Neural progenitor cell (in vitro differentiated cells): ENCODE results near the gene DNAJC1. TPM values are rescaled to one million over a fixed set of nuclear protein-coding genes. Genes with fewer than 3 reads are reported as not detected.

Experiments used
- DNase-seq: peaks from one replicate; pipeline ENCODE4 v3.0.0-alpha.2; 2016; ENCODE audit warnings: low spot score
- H2AFZ ChIP-seq: fragments of 200-600 bp; sonication (generic); replicated peaks from 2 replicates; pipeline ENCODE4 v1.6.1; 2016; ENCODE audit warnings: antibody characterized with exemption
- H3F3A ChIP-seq: fragments of 200-600 bp; sonication (generic); 2 replicates; pipeline ENCODE4 v1.6.1; 2016; ENCODE audit warnings: antibody characterized with exemption, low read depth
- H3K27ac ChIP-seq: fragments of 200-600 bp; sonication (generic); 2 replicates; pipeline ENCODE4 v1.5.1; 2016; ENCODE audit warnings: mild to moderate bottlenecking
- H3K27me3 ChIP-seq: fragments of 200-600 bp; sonication (generic); 2 replicates; pipeline ENCODE4 v1.6.1; 2016; ENCODE audit warnings: mild to moderate bottlenecking, moderate library complexity
- H3K36me3 ChIP-seq: fragments of 200-600 bp; sonication (generic); 2 replicates; pipeline ENCODE4 v1.5.1; 2016
- H3K4me1 ChIP-seq: fragments of 200-600 bp; sonication (generic); 2 replicates; pipeline ENCODE4 v1.6.1; 2016; ENCODE audit warnings: mixed run types
- H3K4me2 ChIP-seq: fragments of 200-600 bp; sonication (generic); 2 replicates; pipeline ENCODE4 v1.6.1; 2016
- H3K4me3 ChIP-seq: fragments of 200-600 bp; sonication (generic); 2 replicates; pipeline ENCODE4 v1.5.1; 2016
- H3K79me2 ChIP-seq: fragments of 200-600 bp; sonication (generic); 2 replicates; pipeline ENCODE4 v1.6.1; 2016; ENCODE audit warnings: low read depth
- H3K9ac ChIP-seq: fragments of 200-600 bp; sonication (generic); 2 replicates; pipeline ENCODE4 v1.6.1; 2016
- H3K9me3 ChIP-seq: fragments of 200-600 bp; sonication (generic); 2 replicates; pipeline ENCODE4 v1.5.1; 2016; ENCODE audit warnings: low read depth
- H4K20me1 ChIP-seq: fragments of 200-600 bp; sonication (generic); 2 replicates; pipeline ENCODE4 v1.6.1; 2016; ENCODE audit warnings: low read depth
- H3K27ac Mint-ChIP-seq: 3 replicates; pipeline ENCODE4 v1.8.0; 2021; ENCODE audit warnings: mixed read lengths
- H3K27me3 Mint-ChIP-seq: 2 replicates; pipeline ENCODE4 v1.8.0; 2022; ENCODE audit warnings: low read depth, mild to moderate bottlenecking, inconsistent platforms, moderate library complexity, mixed read lengths; ENCODE audit not compliant: insufficient read depth
- H3K36me3 Mint-ChIP-seq: 3 replicates; pipeline ENCODE4 v1.8.0; 2021; ENCODE audit warnings: mixed read lengths
- H3K4me1 Mint-ChIP-seq: 3 replicates; pipeline ENCODE4 v1.8.0; 2021; ENCODE audit warnings: mixed read lengths
- H3K4me3 Mint-ChIP-seq: 3 replicates; pipeline ENCODE4 v1.8.0; 2021; ENCODE audit warnings: mild to moderate bottlenecking, moderate library complexity, mixed read lengths
- H3K9me3 Mint-ChIP-seq: 3 replicates; pipeline ENCODE4 v1.8.0; 2020; ENCODE audit warnings: mixed read lengths
- CTCF ChIP-seq: fragments of 200-600 bp; sonication (generic); IDR thresholded peaks from 2 replicates; pipeline ENCODE4 v1.5.1; 2017; ENCODE audit warnings: antibody characterized with exemption, mild to moderate bottlenecking
- EZH2 ChIP-seq: fragments of 200-600 bp; sonication (generic); IDR thresholded peaks from 2 replicates; pipeline ENCODE4 v1.6.1; 2017; ENCODE audit warnings: antibody characterized with exemption, mild to moderate bottlenecking, moderate library complexity
- EZH2phosphoT487 ChIP-seq: fragments of 200-600 bp; sonication (generic); IDR thresholded peaks from 2 replicates; pipeline ENCODE4 v1.6.1; 2017; ENCODE audit warnings: antibody characterized with exemption
- total RNA-seq: library from RNA; depleted of rRNA; stranded (reverse); fragments of >200 nt; gene quantifications from 2 replicates; pipeline ENCODE4 v1.2.3, GENCODE V29; 2015; ENCODE audit warnings: low replicate concordance

Gene DNAJC1
- total RNA-seq, 1 donor from 2014 or later, result 55.3 TPM

- peak overlapping the region; percentile 13 for H3K4me3 ChIP-seq
- H3K4me3 Mint-ChIP-seq, result no peak overlapping the region
- TF ChIP-seq EZH2 (no peak), EZH2phosphoT487 (no peak), CTCF (no peak)
Observed at GRCh38 chr10:21912625-21913024, 90.9 kb downstream of the DNAJC1 start.

GRCh38 chr10:21910798-21911197 is 92.7 kb downstream of the DNAJC1 start:
- DNase-seq, result no peak
- H2AFZ ChIP-seq, result no peak overlapping the region
- H3K4me1 Mint-ChIP-seq, result peaks cover 34% of the 10 kb centered on the region
- H3K27ac ChIP-seq, result no peak overlapping the region
- H3K4me2 ChIP-seq, result no peak overlapping the region
- no peak overlapping the region for H3K4me3 Mint-ChIP-seq
- no peaks in the 10 kb centered on the region for H3K79me2 ChIP-seq
- peaks cover 4% of the 10 kb centered on the region for H4K20me1 ChIP-seq
- H3K9me3 Mint-ChIP-seq, result no peaks in the 10 kb centered on the region
- H3K4me3 ChIP-seq, result no peak overlapping the region
- peaks cover 21% of the 10 kb centered on the region for H3K4me1 ChIP-seq
- H3K9me3 ChIP-seq, result no peaks in the 10 kb centered on the region
- H3K27me3 Mint-ChIP-seq, result no peaks in the 10 kb centered on the region
- no peak overlapping the region for H3K9ac ChIP-seq
- H3K36me3 Mint-ChIP-seq, result peaks cover 8% of the 10 kb centered on the region
- H3K27ac Mint-ChIP-seq, result no peak overlapping the region
- H3K36me3 ChIP-seq, result no peaks in the 10 kb centered on the region
- TF ChIP-seq EZH2 (no peak), CTCF (no peak), EZH2phosphoT487 (no peak)
- H3F3A ChIP-seq, result peaks cover 16% of the 10 kb centered on the region
- H3K27me3 ChIP-seq, result no peaks in the 10 kb centered on the region

More at GRCh38 chr10:21912625-21913024, 90.9 kb downstream of the DNAJC1 start:
- Histone ChIP-seq H3K36me3 (no peaks in the 10 kb centered on the region), H2AFZ (no peak overlapping the region), H3K27ac (peak overlapping the region; percentile 85), H3K4me2 (peak overlapping the region; percentile 70), H3F3A (peaks cover 16% of the 10 kb centered on the region), H3K9me3 (no peaks in the 10 kb centered on the region), H3K4me1 (peaks cover 21% of the 10 kb centered on the region), H3K79me2 (no peaks in the 10 kb centered on the region), H4K20me1 (peaks cover 4% of the 10 kb centered on the region), H3K9ac (no peak overlapping the region), H3K27me3 (no peaks in the 10 kb centered on the region)
- DNase-seq, result peak; percentile 57
- Mint-ChIP-seq H3K27ac (peak overlapping the region; percentile 89), H3K4me1 (peaks cover 36% of the 10 kb centered on the region), H3K36me3 (peaks cover 11% of the 10 kb centered on the region), H3K27me3 (no peaks in the 10 kb centered on the region), H3K9me3 (no peaks in the 10 kb centered on the region)

- Histone ChIP-seq H3K9me3 (no peaks in the 10 kb centered on the region), H3K4me2 (no peak overlapping the region), H3K27ac (no peak overlapping the region), H3F3A (peaks cover 4% of the 10 kb centered on the region), H3K4me1 (peaks cover 6% of the 10 kb centered on the region), H3K79me2 (no peaks in the 10 kb centered on the region), H3K27me3 (no peaks in the 10 kb centered on the region), H3K36me3 (no peaks in the 10 kb centered on the region), H4K20me1 (peaks cover 4% of the 10 kb centered on the region), H3K4me3 (no peak overlapping the region), H3K9ac (no peak overlapping the region), H2AFZ (no peak overlapping the region)
- Mint-ChIP-seq H3K36me3 (peaks cover 16% of the 10 kb centered on the region), H3K27ac (no peak overlapping the region), H3K27me3 (no peaks in the 10 kb centered on the region), H3K9me3 (no peaks in the 10 kb centered on the region), H3K4me3 (no peak overlapping the region), H3K4me1 (peaks cover 11% of the 10 kb centered on the region)
- no peak for DNase-seq
- no peak for TF ChIP-seq CTCF
- no peak for TF ChIP-seq EZH2phosphoT487
- TF ChIP-seq EZH2, result no peak
Observed at GRCh38 chr10:21907436-21907835, 96.1 kb downstream of the DNAJC1 start.

- H3K4me1 ChIP-seq, result no peaks in the 10 kb centered on the region
- Mint-ChIP-seq H3K36me3 (peaks cover 13% of the 10 kb centered on the region), H3K27me3 (no peaks in the 10 kb centered on the region), H3K9me3 (no peaks in the 10 kb centered on the region), H3K27ac (no peak overlapping the region), H3K4me1 (no peaks in the 10 kb centered on the region), H3K4me3 (no peak overlapping the region)
- H3F3A ChIP-seq, result no peaks in the 10 kb centered on the region
- H3K9ac ChIP-seq, result no peak overlapping the region
- DNase-seq, result no peak
- H2AFZ ChIP-seq, result no peak overlapping the region
- no peak overlapping the region for H3K27ac ChIP-seq
- no peak overlapping the region for H3K4me3 ChIP-seq
- H3K9me3 ChIP-seq, result no peaks in the 10 kb centered on the region
- H4K20me1 ChIP-seq, result no peaks in the 10 kb centered on the region
- no peaks in the 10 kb centered on the region for H3K27me3 ChIP-seq
- no peaks in the 10 kb centered on the region for H3K79me2 ChIP-seq
- H3K4me2 ChIP-seq, result no peak overlapping the region
- TF ChIP-seq CTCF, result no peak
- no peaks in the 10 kb centered on the region for H3K36me3 ChIP-seq
Observed at GRCh38 chr10:21904930-21905329, 98.6 kb downstream of the DNAJC1 start.
